Left lung (tissue), 10 donors: ENCODE measurements around the gene FABP1. TPM values are rescaled to one million over a fixed set of nuclear protein-coding genes. Genes with fewer than 3 reads are reported as not detected.

Experiments
- ATAC-seq: fragments of 200-7000 bp; cut with Tn5 transposase; one replicate; pipeline ENCODE4 v1.9.1; 2020; ENCODE audit warnings: moderate library complexity
- DNase-seq, 4 donors: peaks; one replicate each; pipeline ENCODE4 v3.0.0-alpha.2; 2013 to 2020
- H3K27ac ChIP-seq, 2 donors: fragments of 200-600 bp; sonication (generic) in 1 of 2; one replicate each; pipeline versions ENCODE4 v1.5.0 to v1.8.0; 2020 to 2021
- H3K27me3 ChIP-seq, 2 donors: fragments of 200-600 bp; sonication (generic) in 1 of 2; one replicate each; pipeline versions ENCODE4 v1.5.0 to v1.8.0; 2020 to 2021
- H3K36me3 ChIP-seq, 2 donors: fragments of 200-600 bp; sonication (generic) in 1 of 2; one replicate each; pipeline versions ENCODE4 v1.5.0 to v1.8.0; 2020 to 2021
- H3K4me1 ChIP-seq, 2 donors: fragments of 200-600 bp; one replicate each; pipeline ENCODE4 v1.8.0; 2021
- H3K4me3 ChIP-seq, 2 donors: fragments of 200-600 bp; sonication (generic) in 1 of 2; one replicate each; pipeline versions ENCODE4 v1.5.0 to v1.8.0; 2020 to 2021; ENCODE audit warnings: mild to moderate bottlenecking in 1 of 2
- H3K9me3 ChIP-seq, 2 donors: fragments of 200-600 bp; sonication (generic) in 1 of 2; one replicate each; pipeline versions ENCODE4 v1.5.0 to v1.8.0; 2020 to 2021
- CTCF ChIP-seq, 2 donors: fragments of 200-600 bp; sonication (generic) in 1 of 2; IDR thresholded peaks; one replicate each; pipeline versions ENCODE4 v1.5.0 to v1.8.0; 2021; ENCODE audit warnings: antibody characterized with exemption in 2 of 2
- intact Hi-C, 2 donors: fragments of 100-400 bp; cut with DNase I; formaldehyde crosslinking; loops; one replicate each; pipeline versions ENCODE4 v1.11.2 to v1.14.2; 2022
- polyA plus RNA-seq, 6 donors: library from polyadenylated mRNA; unstranded; fragments of 120-200 nt; gene quantifications; one replicate each; pipeline ENCODE4 v1.2.1, GENCODE V29; 2013; ENCODE audit not compliant: insufficient read length in 6 of 6
- total RNA-seq, 2 donors: library from RNA; stranded (reverse); fragmentation: NEBNext Ultra II Directional; extraction: Animal tissue kit (Norgen Biotek cat#: 25700); gene quantifications; one replicate each; pipeline ENCODE4 v1.2.1, GENCODE V29; 2021
- donor health status: DM: no; HTN: yes; CAD: no.
- donor health status: DM: no; HTN: no; CAD: no.

The FABP1 gene
- total and polyA plus RNA-seq, 8 donors, result 0.13 to 2.5 (median 1.4) TPM; not detected in 5

- H3K4me1 ChIP-seq, result no peaks in the 10 kb centered on the region
- TF ChIP-seq CTCF (IDR thresholded peaks at IDR 0.05), result no peak
- peaks cover 0 to 8% of the 10 kb centered on the region in 2 donors for H3K27me3 ChIP-seq
- H3K9me3 ChIP-seq, result peaks cover 0 to 29% of the 10 kb centered on the region in 2 donors
- ATAC-seq (no peak), DNase-seq (no peak)
- no peaks in the 10 kb centered on the region for H3K36me3 ChIP-seq
- no peak overlapping the region for H3K27ac ChIP-seq
- intact Hi-C loops, result no loop called here
- no peak overlapping the region for H3K4me3 ChIP-seq
Observed at GRCh38 chr2:88147145-88147544, 19.3 kb upstream of the FABP1 start.

- Histone ChIP-seq H3K27ac (no peak overlapping the region), H3K4me3 (no peak overlapping the region), H3K36me3 (no peaks in the 10 kb centered on the region), H3K4me1 (no peaks in the 10 kb centered on the region), H3K9me3 (peaks cover 0 to 28% of the 10 kb centered on the region in 2 donors), H3K27me3 (peaks cover 0 to 14% of the 10 kb centered on the region in 2 donors)
- DNase-seq (no peak), ATAC-seq (no peak)
- intact Hi-C loops, result no loop called here
- no peak for TF ChIP-seq CTCF (IDR thresholded peaks at IDR 0.05)
Observed at GRCh38 chr2:88146590-88146989, 18.7 kb upstream of the FABP1 start.

- no peaks in the 10 kb centered on the region for H3K4me1 ChIP-seq
- no peak for TF ChIP-seq CTCF (IDR thresholded peaks at IDR 0.05)
- intact Hi-C loops, result no loop called here
- no peak for ATAC-seq
- DNase-seq, result no peak
- H3K27ac ChIP-seq, result no peak overlapping the region
- no peak overlapping the region for H3K4me3 ChIP-seq
- H3K36me3 ChIP-seq, result no peaks in the 10 kb centered on the region
- H3K9me3 ChIP-seq, result peaks cover 0 to 31% of the 10 kb centered on the region in 2 donors
- peaks cover 0 to 16% of the 10 kb centered on the region in 2 donors for H3K27me3 ChIP-seq
Observed at GRCh38 chr2:88144914-88145497, 17.1 kb upstream of the FABP1 start.

GRCh38 chr2:88144271-88144670 is 16.4 kb upstream of the FABP1 start:
- Histone ChIP-seq H3K27me3 (peaks cover 0 to 16% of the 10 kb centered on the region in 2 donors), H3K36me3 (no peaks in the 10 kb centered on the region), H3K4me1 (no peaks in the 10 kb centered on the region), H3K27ac (no peak overlapping the region), H3K4me3 (no peak overlapping the region), H3K9me3 (peaks cover 0 to 27% of the 10 kb centered on the region in 2 donors)
- ATAC-seq (no peak), DNase-seq (no peak)
- TF ChIP-seq CTCF (IDR thresholded peaks at IDR 0.05), result no peak
- intact Hi-C loops, result no loop called here

- intact Hi-C loops, result no loop called here
- Histone ChIP-seq H3K9me3 (peaks cover 0 to 6% of the 10 kb centered on the region in 2 donors), H3K36me3 (no peaks in the 10 kb centered on the region), H3K4me1 (no peaks in the 10 kb centered on the region), H3K27ac (no peak overlapping the region), H3K27me3 (peaks cover 0 to 11% of the 10 kb centered on the region in 2 donors), H3K4me3 (no peak overlapping the region)
- TF ChIP-seq CTCF (IDR thresholded peaks at IDR 0.05), result no peak
- no peak for DNase-seq
- no peak for ATAC-seq
Observed at GRCh38 chr2:88141952-88142351, 14.1 kb upstream of the FABP1 start.
